Measurements from ENCODE around the gene PRKN.
"Not testable (repeated sequence)": the region's sequence is repeated elsewhere in the genome, so short reads cannot be mapped to it uniquely, and the experiment has no call there.

The PRKN gene

GRCh38 chr6:161503570-161503969 lies 1224.0 kb downstream of the PRKN start:
- no peak overlapping the region for H3K27ac ChIP-seq
- TF ChIP-seq CTCF (conservative IDR thresholded peaks at IDR 0.05) = no peak

- no peak overlapping the region for H3K27ac ChIP-seq
- no peak for TF ChIP-seq CTCF (conservative IDR thresholded peaks at IDR 0.05)
Observed at GRCh38 chr6:161498881-161499280, 1228.7 kb downstream of the PRKN start.

GRCh38 chr6:161498359-161498758 lies 1229.2 kb downstream of the PRKN start:
- H3K27ac ChIP-seq = no peak overlapping the region
- TF ChIP-seq CTCF (conservative IDR thresholded peaks at IDR 0.05) = peak; percentile 41

- TF ChIP-seq CTCF (conservative IDR thresholded peaks at IDR 0.05) = no peak
- no peak overlapping the region for H3K27ac ChIP-seq
Observed at GRCh38 chr6:161496941-161497340, 1230.6 kb downstream of the PRKN start.

GRCh38 chr6:161496271-161496670 lies 1231.3 kb downstream of the PRKN start:
- not testable (repeated sequence) for H3K27ac ChIP-seq

GRCh38 chr6:161494566-161494965 lies 1233.0 kb downstream of the PRKN start:
- TF ChIP-seq CTCF (conservative IDR thresholded peaks at IDR 0.05) = no peak
- no peak overlapping the region for H3K27ac ChIP-seq

GRCh38 chr6:161493576-161494118 lies 1233.9 kb downstream of the PRKN start:
- TF ChIP-seq CTCF (conservative IDR thresholded peaks at IDR 0.05) = no peak

GRCh38 chr6:161489626-161490306 lies 1237.8 kb downstream of the PRKN start:
- H3K27ac ChIP-seq = no peak overlapping the region
- TF ChIP-seq CTCF (conservative IDR thresholded peaks at IDR 0.05) = no peak

More at GRCh38 chr6:161493576-161494118, 1233.9 kb downstream of the PRKN start:
- no peak overlapping the region for H3K27ac ChIP-seq

Data from VCaP (cell line).